HFFc6 (cell line): ENCODE data around the gene TACC2. TPM values are rescaled to one million over a fixed set of nuclear protein-coding genes. Genes with fewer than 3 reads are reported as not detected.
"Not testable (repeated sequence)": the region's sequence is repeated elsewhere in the genome, so short reads cannot be mapped to it uniquely, and the experiment has no call there.

ENCODE experiments used
- DNase-seq: peaks from one replicate; pipeline ENCODE4 v3.0.0-alpha.2; 2018
- H3K27ac Mint-ChIP-seq: 2 replicates; pipeline ENCODE4 v1.8.0; 2020; ENCODE audit warnings: mild to moderate bottlenecking, mixed read lengths
- H3K27me3 Mint-ChIP-seq: 2 replicates; pipeline ENCODE4 v1.8.0; 2021; ENCODE audit warnings: mild to moderate bottlenecking, moderate library complexity, mixed read lengths; ENCODE audit not compliant: insufficient read depth
- H3K36me3 Mint-ChIP-seq: 2 replicates; pipeline ENCODE4 v1.8.0; 2021; ENCODE audit warnings: low read depth, mixed read lengths
- H3K4me1 Mint-ChIP-seq: 2 replicates; pipeline ENCODE4 v1.8.0; 2020; ENCODE audit warnings: low read depth, mixed read lengths
- H3K4me3 Mint-ChIP-seq: 2 replicates; pipeline ENCODE4 v1.8.0; 2020; ENCODE audit warnings: mild to moderate bottlenecking, moderate library complexity, mixed read lengths
- H3K9me3 Mint-ChIP-seq: 2 replicates; pipeline ENCODE4 v1.8.0; 2020; ENCODE audit warnings: mild to moderate bottlenecking, mixed read lengths
- CTCF ChIP-seq: fragments of 200-600 bp; sonication (generic); IDR thresholded peaks from 2 replicates; pipeline ENCODE4 v1.5.0; 2021; ENCODE audit warnings: antibody characterized with exemption, mild to moderate bottlenecking
- total RNA-seq, 6 experiments: library from RNA; stranded (reverse); fragmentation: NEBNext Ultra II Directional; extraction: Animal tissue kit (Norgen Biotek cat#: 25700); gene quantifications; 2 replicates in 1 of 6; 3 replicates in 5 of 6; pipeline ENCODE4 v1.2.3, GENCODE V29; 2021

Gene TACC2
- total RNA-seq, 6 experiments from 2014 or later = 15.9 to 19.5 (median 17.5) TPM

GRCh38 chr10:122056431-122057094, 67.6 kb downstream of the TACC2 start:
- H3K27ac Mint-ChIP-seq = no peak overlapping the region
- DNase-seq = no peak
- H3K27me3 Mint-ChIP-seq = peaks cover 4% of the 10 kb centered on the region
- H3K9me3 Mint-ChIP-seq = no peaks in the 10 kb centered on the region
- TF ChIP-seq CTCF = no peak
- no peaks in the 10 kb centered on the region for H3K36me3 Mint-ChIP-seq
- H3K4me3 Mint-ChIP-seq = no peak overlapping the region
- peaks cover 35% of the 10 kb centered on the region for H3K4me1 Mint-ChIP-seq

- no peak for DNase-seq
- Mint-ChIP-seq H3K9me3 (no peaks in the 10 kb centered on the region), H3K4me3 (no peak overlapping the region), H3K36me3 (no peaks in the 10 kb centered on the region), H3K4me1 (peaks cover 33% of the 10 kb centered on the region), H3K27ac (no peak overlapping the region), H3K27me3 (peaks cover 4% of the 10 kb centered on the region)
- no peak for TF ChIP-seq CTCF
Observed at GRCh38 chr10:122057841-122058413, 69.0 kb downstream of the TACC2 start.

- Mint-ChIP-seq H3K4me1 (peaks cover 32% of the 10 kb centered on the region), H3K27me3 (peaks cover 2% of the 10 kb centered on the region), H3K36me3 (no peaks in the 10 kb centered on the region), H3K4me3 (no peak overlapping the region), H3K9me3 (no peaks in the 10 kb centered on the region), H3K27ac (no peak overlapping the region)
- no peak for TF ChIP-seq CTCF
- peak; percentile 30 for DNase-seq
Observed at GRCh38 chr10:122060250-122060649, 71.3 kb downstream of the TACC2 start.

GRCh38 chr10:122062831-122063674, 74.1 kb downstream of the TACC2 start:
- Mint-ChIP-seq H3K27ac (peak overlapping the region; percentile 55), H3K4me1 (peaks cover 22% of the 10 kb centered on the region), H3K36me3 (no peaks in the 10 kb centered on the region), H3K9me3 (no peaks in the 10 kb centered on the region), H3K4me3 (peak overlapping the region; percentile 18), H3K27me3 (no peaks in the 10 kb centered on the region; the same call in 1 of the 2 replicates)
- TF ChIP-seq CTCF = no peak
- DNase-seq = peak; percentile 85

GRCh38 chr10:122066337-122066939, 77.5 kb downstream of the TACC2 start:
- not testable (repeated sequence) for H3K9me3 Mint-ChIP-seq, H3K4me3 Mint-ChIP-seq, H3K27ac Mint-ChIP-seq, H3K36me3 Mint-ChIP-seq, H3K27me3 Mint-ChIP-seq, DNase-seq
- peaks cover 22% of the 10 kb centered on the region for H3K4me1 Mint-ChIP-seq
